Ovary (tissue), 3 donors: ENCODE results near the gene THRAP3.

ENCODE experiments used
- CTCF ChIP-seq, 3 donors: fragments of 450-650 bp in 2 of 3; fragments of 200-600 bp in 1 of 3; IDR thresholded peaks; one replicate each; pipeline versions ENCODE4 v1.5.1 to v1.8.0; 2016 to 2022; ENCODE audit warnings: antibody characterized with exemption in 3 of 3, mild to moderate bottlenecking in 1 of 3
- EP300 ChIP-seq: sonication (generic); formaldehyde crosslinking; IDR thresholded peaks from one replicate; pipeline ENCODE4 v1.6.1; 2017; ENCODE audit warnings: antibody characterized with exemption
- POLR2A ChIP-seq: fragments of 450-650 bp; IDR thresholded peaks from one replicate; pipeline ENCODE4 v1.6.1; 2017; ENCODE audit warnings: antibody characterized with exemption, mild to moderate bottlenecking, moderate library complexity
- donor health status: DM: no; HTN: no; CAD: no.

- TF ChIP-seq CTCF (IDR thresholded peaks at IDR 0.05) (no peak), POLR2A (no peak), EP300 (no peak)
Observed at GRCh38 chr1:36248250-36248894, 24.1 kb downstream of the THRAP3 start.
